ENCODE results near the gene LAMTOR5.
"Not testable (repeated sequence)": the region's sequence is repeated elsewhere in the genome, so short reads cannot be mapped to it uniquely, and the experiment has no call there.

Gene LAMTOR5

GRCh38 chr1:110404401-110404800, 3.1 kb downstream of the LAMTOR5 start:
- in situ Hi-C loops (cut with MboI; ENCODE audit: low pct_unique_long_range_greater_than_20kb, low sequenced_read_pairs, unreplicated experiment) = no loop called here

DNA sequence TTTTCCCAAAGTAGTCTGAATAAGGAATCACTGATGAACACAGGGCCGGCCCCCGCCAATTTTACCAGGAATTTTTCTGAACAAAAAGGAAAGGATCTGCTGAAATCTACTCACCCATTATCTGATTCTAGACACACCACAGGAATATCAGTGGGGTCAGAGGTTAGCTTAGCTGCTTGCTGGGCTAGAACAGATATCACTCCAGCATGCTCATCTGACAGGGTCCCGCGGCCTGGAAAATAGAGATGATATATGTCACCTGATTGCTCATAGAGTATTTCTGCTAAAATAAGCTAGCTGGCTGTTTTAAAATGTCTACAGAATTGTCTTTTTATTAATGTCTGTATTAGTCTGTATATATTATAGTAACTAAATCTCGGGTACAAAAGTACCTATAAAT, 3.7 kb downstream of the LAMTOR5 start:
- TF ChIP-seq, protein P1, sequence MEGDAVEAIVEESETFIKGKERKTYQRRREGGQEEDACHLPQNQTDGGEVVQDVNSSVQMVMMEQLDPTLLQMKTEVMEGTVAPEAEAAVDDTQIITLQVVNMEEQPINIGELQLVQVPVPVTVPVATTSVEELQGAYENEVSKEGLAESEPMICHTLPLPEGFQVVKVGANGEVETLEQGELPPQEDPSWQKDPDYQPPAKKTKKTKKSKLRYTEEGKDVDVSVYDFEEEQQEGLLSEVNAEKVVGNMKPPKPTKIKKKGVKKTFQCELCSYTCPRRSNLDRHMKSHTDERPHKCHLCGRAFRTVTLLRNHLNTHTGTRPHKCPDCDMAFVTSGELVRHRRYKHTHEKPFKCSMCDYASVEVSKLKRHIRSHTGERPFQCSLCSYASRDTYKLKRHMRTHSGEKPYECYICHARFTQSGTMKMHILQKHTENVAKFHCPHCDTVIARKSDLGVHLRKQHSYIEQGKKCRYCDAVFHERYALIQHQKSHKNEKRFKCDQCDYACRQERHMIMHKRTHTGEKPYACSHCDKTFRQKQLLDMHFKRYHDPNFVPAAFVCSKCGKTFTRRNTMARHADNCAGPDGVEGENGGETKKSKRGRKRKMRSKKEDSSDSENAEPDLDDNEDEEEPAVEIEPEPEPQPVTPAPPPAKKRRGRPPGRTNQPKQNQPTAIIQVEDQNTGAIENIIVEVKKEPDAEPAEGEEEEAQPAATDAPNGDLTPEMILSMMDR (IDR thresholded peaks at IDR 0.05; ENCODE audit: extremely low read depth, insufficient read depth, missing control alignments) = no peak
- DNase-seq (ENCODE audit: low spot score) = no peak
- in situ Hi-C loops (cut with MboI; ENCODE audit: low pct_unique_long_range_greater_than_20kb, low sequenced_read_pairs, unreplicated experiment) = no loop called here

More at GRCh38 chr1:110404401-110404800, 3.1 kb downstream of the LAMTOR5 start:
- TF ChIP-seq, protein P1 (IDR thresholded peaks at IDR 0.05; ENCODE audit: extremely low read depth, insufficient read depth, missing control alignments) = no peak
- DNase-seq (ENCODE audit: low spot score) = no peak

DNA sequence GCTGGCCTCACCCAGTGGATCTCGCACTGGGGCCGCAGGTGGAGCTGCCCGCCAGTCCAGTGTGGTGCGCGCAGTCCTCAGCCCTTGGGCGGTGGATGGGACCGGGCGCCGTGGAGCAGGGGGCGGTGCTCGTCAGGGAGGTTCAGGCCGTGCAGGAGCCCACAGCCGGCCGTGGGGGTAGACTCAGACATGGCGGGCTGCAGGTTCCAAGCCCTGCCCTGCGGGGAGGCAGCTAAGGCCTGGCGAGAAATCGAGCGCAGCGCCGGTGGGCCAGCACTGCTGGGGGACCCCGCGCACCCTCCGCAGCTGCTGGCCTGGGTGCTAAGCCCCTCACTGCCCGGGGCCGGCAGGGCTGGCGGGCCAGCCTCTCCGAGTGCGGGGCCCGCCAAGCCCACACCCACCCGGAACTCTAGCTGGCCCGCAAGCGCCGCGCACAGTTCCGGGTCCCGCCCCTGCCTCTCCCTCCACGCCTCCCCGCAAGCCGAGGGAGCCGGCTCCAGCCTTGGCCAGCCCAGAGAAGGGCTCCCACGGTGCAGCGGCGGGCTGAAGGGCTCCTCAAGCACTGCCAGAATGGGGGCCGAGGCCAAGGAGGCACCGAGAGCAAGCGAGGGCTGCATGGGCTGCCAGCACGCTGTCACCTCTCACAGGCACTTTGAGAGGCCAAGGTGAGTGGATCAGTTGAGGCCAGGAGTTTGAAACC, 11.1 kb downstream of the LAMTOR5 start:
- DNase-seq (ENCODE audit: low spot score); in situ Hi-C loops (cut with MboI; ENCODE audit: low pct_unique_long_range_greater_than_20kb, low sequenced_read_pairs, unreplicated experiment): not testable (repeated sequence)

DNA sequence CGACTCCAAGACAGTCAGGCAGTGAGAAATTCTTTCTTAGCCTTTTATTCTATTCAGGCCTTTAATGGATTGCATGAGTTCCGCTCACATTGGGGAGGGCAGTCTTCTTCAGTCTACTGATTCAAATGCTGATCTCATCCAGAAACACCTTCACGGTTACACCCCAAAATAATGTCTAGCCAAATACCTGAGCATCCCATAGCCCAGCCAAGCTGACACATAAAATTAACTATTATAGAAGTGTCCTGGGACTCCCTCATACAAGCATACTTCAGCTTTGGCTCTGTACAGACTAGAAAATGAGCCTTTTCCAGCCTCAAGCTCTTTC, 13.0 kb downstream of the LAMTOR5 start:
- TF ChIP-seq, protein P1 (IDR thresholded peaks at IDR 0.05; ENCODE audit: extremely low read depth, insufficient read depth, missing control alignments) = no peak
- in situ Hi-C loops (cut with MboI; ENCODE audit: low pct_unique_long_range_greater_than_20kb, low sequenced_read_pairs, unreplicated experiment) = no loop called here
- DNase-seq (ENCODE audit: low spot score) = no peak

DNA sequence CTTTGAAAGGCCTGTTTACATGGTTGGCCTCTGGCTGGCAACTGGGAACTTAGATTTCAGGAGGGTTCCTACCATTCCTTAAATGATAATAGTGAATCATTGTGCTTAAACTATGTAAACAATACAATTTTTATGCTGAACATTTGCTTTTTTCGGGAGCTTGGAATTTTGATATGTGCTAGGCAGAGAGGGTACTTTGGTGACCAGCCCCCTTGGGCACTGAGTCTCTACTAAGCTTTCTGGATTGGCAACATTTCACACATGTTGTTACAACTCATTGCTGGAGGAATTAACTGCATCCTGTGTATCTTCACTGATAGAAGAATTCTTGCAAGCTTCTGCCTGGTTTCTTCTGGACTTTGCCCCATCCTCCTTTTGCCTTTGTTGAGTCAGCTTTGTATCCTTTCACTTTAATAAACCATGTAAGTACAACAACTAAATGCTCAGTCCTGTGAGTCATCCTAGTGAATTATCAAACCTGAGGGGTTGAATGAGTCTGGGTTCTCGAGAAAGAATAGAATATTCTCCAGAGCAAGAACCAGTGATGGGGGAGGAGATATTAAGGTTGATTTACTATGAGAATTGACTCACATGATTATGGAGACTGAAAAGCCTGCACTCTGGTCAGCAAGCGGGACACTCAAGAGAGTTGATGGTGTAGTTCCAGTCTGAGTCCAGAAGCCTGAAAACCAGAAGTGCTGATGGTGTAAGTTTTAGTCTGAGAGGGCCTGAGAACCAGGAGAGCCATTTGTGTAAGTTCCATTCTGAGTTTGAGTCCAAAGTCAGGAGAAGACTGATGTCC, 13.6 kb downstream of the LAMTOR5 start:
- in situ Hi-C loops (cut with MboI; ENCODE audit: low pct_unique_long_range_greater_than_20kb, low sequenced_read_pairs, unreplicated experiment) = no loop called here
- TF ChIP-seq, protein P1 (IDR thresholded peaks at IDR 0.05; ENCODE audit: extremely low read depth, insufficient read depth, missing control alignments) = no peak
- no peak for DNase-seq (ENCODE audit: low spot score)

- in situ Hi-C loops (cut with MboI; ENCODE audit: low pct_unique_long_range_greater_than_20kb, low sequenced_read_pairs, unreplicated experiment) = no loop called here
- no peak for DNase-seq (ENCODE audit: low spot score)
- TF ChIP-seq, protein P1 (IDR thresholded peaks at IDR 0.05; ENCODE audit: extremely low read depth, insufficient read depth, missing control alignments) = no peak
Observed at GRCh38 chr1:110393286-110393685, 14.2 kb downstream of the LAMTOR5 start.

DNA sequence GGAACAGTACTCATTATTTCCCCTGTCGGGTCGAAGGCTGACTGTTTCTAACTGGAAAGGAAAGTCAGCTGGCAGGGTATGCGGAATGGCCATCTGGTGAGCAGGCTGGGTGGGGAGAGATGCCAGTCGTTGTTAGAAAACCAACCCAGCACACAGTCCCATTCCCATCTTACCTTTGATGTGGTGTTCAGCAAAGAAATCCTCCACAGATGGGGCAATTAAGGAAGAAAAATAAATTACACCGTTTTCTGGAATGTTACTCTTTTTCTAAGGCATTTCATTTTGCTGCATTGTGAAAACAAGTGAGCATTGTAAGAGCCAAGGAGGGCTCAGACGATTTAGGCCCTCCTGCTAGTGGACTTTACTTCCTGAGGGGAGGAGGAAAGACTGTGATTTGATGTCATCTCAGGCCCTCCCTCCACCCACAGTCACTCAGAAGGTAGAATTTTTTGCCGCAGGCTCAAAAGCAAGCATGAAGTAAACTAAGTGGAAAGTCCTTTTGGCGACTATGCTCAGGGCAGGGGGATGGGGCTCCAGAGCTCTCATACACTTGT, 16.7 kb downstream of the LAMTOR5 start, which contains the start of gene SLC16A4:
TSS of gene SLC16A4 (minus strand) at position 335 of the 554 bp plus-strand sequence. CDS start 1,703 bp downstream, outside the sequence.
- no peak for DNase-seq (ENCODE audit: low spot score)
- in situ Hi-C loops (cut with MboI; ENCODE audit: low pct_unique_long_range_greater_than_20kb, low sequenced_read_pairs, unreplicated experiment) = no loop called here
- TF ChIP-seq, protein P1 (IDR thresholded peaks at IDR 0.05; ENCODE audit: extremely low read depth, insufficient read depth, missing control alignments) = no peak

All from GM13977 (cell line).